NCI-H526 treated with DMSO at 0.1 percent for 48 hours (cell line): ENCODE measurements around the gene PDPR.
"Not testable (repeated sequence)": the region's sequence is repeated elsewhere in the genome, so short reads cannot be mapped to it uniquely, and the experiment has no call there.

Experiments
- DNase-seq: peaks from one replicate; lab custom pipeline; 2025; lab: John Stamatoyannopoulos, UW

Gene PDPR

DNA sequence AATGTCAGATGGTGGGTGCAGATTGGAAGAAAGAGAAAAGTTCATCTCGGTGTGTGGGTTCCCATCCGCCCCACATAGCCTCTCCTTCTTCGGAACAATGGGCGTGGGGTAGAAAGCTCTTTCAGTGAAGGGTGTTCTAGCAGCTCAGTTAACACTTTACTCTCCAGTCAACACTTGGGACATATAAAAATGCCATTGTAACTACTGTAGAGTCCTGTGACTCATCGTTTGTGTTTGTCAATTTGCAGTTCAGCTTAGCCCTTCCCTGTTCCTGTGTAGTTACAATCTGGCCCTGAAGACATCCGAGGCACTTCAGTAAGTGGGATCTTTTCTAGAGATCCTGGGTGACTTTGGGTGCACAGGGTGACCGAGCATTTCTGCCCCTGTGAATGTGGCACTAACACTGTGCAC is 47.9 kb downstream of the PDPR start:
- DNase-seq, result no peak

DNA sequence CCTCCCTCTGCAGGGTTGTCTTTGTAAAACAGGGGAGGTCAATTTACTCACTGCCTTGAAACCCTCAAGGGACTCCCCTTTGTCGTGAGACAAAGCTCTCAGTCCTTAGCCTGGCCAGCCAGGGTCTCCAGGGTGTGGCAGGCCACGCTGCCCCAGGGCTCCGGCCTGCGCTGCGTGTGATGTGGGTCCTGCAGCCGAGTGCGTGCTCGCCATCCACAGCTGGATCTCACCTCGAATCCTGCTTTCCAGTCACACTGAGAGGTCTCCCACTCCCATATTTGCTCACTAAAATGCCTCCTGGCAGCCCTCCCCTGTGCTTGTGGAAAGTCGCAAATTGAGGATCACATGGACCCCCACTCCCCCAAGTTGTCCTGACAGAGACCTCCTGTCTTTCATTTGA is 49.5 kb downstream of the PDPR start:
- no peak for DNase-seq

DNA sequence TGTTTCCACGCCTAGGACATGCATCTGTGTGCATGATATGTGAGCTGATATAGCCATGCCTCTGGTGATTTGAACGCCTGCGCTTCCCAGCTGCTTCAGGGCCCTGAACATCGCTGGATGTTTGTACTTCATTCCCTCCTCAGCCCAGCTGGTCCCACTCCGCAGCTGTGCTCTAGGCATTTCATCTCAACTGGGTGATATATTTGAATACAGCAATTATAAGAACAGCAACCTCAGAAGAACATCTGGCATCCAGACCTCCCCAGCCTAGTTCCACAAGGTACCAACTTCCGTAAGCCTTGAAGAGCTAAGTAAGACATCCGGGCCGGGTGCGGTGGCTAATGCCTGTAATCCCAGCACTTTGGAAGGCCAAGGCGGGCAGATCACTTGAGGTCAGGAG is 52.6 kb downstream of the PDPR start:
- DNase-seq, result not testable (repeated sequence)

DNA sequence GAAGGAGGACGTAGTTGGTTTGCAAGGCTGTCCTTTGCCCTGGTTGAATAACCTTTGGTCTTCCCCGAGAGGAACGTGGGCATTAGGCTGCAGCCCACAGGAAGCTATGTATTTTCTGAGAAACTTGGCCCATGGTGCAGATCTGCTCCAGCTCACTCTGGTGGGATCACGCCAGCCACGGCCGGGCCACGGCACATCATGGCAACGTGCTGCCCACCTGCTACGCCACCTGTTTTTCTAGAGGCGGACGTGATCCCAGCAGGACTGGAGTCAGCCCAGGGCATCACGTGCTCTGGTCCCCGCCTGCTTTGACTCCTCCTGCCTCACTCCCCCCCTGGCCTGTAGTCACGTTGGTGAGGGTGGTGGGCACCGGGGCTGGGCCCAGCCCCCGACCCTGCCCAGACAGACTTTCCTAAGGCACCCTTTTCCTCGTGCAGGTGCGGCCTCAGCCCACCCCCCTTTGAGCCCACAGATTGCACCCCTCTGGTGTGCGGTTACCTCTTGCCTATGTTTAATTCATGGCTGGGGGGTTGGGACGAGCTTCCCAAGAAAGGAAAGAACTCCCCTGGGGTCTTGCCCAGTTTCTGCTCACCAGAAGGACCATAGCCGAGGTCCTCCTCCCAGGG is 59.2 kb downstream of the PDPR start, which contains the start of gene CLEC18C:
Gene CLEC18C (plus strand): TSS at position 576 of the 626 bp plus-strand sequence. CDS start 492 bp downstream, outside the sequence.
- not testable (repeated sequence) for DNase-seq

DNA sequence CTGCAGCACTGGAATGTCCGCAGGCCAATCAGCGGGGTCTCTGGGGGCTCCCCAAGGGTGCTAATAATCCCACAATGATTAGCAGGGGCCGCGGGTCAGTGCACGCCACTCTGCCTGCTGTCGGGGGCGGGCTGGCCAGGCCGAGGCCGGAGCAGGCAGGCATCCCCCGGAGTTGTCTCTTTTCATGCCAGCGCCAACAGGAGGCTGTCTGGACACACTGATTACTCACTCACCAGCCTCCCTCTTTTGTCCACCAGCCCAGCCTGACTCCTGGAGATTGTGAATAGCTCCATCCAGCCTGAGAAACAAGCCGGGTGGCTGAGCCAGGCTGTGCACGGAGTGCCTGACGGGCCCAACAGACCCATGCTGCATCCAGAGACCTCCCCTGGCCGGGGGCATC is 59.8 kb downstream of the PDPR start:
- not testable (repeated sequence) for DNase-seq

DNA sequence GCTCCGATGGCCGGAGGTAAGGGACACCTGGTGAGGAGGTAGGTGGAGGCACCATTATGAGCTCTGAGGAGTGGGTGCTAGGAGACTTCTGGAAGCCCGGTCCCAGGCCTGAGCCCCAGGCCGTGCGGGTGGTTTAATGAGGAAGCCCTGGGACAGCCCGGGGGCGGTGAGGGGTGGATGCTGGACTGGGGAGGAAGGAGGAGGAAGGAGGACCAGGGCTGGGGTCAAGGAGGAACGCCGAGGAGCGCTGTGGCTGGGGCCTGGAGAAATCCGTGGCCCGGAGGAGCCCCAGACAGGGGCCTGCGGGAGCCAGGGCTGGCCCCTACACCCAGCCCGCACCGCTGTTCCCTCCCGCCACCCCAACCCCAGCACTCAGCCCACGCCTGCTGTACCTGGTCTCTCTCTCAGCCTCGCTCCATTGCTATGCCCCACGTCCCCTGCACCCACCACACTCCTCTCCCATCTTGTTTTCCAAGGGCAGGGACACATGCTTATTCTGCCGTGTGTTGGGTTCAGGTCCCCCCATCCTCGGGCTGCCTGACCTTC is 60.3 kb downstream of the PDPR start:
- DNase-seq, result not testable (repeated sequence)

DNA sequence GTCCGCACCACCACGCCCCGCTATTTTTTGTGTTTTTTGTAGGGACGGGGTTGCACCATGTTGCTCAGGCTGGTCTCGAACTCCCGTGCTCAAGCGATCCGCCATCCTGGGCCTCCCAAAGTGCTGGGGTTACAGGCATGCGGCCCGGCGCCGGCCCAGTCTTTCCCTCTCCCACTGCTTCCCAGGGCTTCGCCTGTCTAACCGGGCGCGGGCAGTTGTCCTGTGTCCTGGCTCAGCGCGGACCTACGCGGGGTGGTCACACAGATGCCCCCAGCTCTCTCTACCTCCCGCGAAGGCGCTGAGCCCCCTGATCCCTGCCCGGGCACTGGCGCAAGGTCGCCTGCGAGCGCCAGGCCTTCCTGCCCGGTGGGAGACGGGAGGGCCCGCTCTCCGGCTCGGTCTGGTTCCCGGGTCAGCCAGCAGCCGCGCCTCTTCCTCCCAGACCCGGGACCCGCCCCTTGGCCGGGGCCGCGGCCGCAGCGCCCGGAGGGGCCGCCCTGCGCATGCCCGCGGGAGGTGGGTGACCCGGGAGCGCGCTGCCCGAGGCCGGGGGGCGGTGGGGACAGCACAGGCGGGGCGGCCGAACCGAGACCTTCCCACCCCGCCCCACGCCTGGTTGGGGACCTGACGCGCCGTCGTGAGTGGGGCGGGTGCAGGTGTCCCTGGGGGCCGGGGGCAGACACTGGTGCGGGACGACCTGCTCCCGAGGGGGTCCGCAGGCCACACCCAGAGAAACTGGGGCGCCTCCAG is 73.9 kb downstream of the PDPR start:
- not testable (repeated sequence) for DNase-seq

DNA sequence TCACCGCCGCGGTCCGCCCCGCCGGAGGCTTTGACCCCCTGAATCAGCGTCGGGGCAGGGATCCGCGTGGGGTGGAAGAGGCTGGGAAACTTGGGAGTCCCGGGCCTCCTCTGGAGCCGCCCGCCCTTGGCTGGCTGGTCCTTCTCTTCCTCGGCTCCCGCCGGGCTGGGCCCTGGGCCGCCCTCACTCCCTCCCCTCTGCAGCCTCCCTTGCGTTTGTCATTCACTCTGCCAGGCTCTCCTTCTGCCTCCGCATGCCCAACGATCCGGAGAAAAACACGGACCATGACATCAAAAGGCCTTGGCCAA is 74.4 kb downstream of the PDPR start:
- DNase-seq, result not testable (repeated sequence)

DNA sequence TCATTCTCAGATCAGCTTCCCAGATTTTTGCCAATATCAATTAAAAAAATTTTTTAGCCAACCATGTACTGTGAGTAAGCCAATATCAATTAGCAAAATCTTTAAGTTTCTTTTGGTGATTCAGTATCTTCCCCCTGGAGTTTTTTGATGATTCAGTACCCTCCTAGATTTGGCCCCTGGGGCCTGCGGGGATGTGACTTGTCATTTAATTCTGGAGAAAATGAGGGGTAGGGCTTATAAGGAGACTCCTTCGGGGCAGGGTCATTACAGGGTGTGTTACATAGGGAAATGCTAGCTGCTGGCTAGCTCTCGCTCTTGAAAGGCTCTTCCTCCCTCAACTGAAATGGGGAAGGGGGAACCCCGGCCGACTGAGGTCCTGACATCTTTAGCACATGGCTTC is 76.4 kb downstream of the PDPR start:
- not testable (repeated sequence) for DNase-seq

DNA sequence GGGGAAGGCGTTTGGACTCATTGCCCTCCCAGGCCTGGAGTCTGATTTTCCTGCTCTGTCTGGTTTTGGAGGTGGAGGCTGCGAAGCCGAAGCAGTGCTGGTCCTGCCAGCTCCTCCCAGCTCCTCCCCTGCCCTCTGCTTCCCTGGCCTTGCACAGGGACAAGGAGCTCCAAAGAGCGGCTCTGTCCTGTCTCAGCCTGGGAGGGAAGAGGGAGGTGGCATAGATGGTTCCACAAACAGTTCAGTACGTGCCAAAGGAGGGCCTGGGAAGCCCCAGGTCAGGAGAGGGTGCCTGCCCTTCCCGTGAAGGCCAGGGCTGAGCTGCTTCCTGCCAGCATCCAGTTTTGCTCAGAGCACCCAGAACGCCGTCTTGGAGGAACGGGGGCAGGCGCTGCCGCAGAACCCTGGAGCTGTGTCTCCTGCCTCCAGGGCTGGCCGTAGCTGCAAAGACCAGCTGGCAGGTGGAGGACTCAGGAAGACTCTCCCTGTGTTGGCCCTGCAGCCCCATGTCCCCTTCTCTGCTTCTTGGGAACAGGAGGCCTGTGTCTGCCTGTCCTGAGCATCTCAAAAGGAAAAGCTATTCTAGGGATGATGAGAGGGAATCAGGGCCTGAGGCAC is 82.7 kb downstream of the PDPR start:
- DNase-seq, result not testable (repeated sequence)

DNA sequence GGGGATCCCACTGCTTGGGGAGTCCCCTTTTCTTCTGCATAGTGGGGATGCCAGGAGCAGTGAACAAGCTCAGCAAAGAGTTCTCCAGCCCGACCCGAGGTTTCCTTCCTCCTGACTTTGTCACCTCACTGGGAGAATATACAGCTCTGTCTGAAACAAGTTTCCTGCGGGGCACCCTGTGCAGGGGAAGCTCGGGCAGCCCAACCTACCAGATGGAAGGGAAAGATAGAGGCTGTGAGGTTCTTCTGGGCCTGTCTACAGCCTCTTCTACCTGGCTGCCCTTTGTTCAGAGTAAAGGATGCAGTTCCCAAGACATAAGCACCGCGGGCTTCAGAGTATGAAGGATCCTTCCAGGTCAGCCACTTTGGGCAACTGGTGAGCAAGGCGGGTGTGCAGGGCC is 83.5 kb downstream of the PDPR start:
- not testable (repeated sequence) for DNase-seq

DNA sequence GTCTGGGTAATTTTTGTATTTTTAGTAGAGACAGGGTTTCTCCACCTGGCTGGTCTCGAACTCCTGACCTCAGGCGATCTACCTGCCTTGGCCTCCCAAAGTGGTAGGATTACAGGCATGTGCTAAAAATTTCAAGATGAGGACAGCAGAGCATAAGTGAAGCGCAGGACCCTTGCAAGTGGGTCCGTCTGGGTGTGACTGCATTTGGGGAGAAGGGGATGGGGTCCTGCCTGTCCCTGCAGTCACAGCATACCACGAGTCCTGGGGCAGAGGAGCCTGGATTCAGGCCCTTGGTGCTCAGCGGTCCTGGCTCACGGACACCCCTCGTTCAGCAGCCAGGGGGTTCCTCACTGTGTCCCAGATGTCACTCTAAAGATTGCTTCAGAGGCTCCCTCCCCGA is 84.1 kb downstream of the PDPR start:
- not testable (repeated sequence) for DNase-seq

DNA sequence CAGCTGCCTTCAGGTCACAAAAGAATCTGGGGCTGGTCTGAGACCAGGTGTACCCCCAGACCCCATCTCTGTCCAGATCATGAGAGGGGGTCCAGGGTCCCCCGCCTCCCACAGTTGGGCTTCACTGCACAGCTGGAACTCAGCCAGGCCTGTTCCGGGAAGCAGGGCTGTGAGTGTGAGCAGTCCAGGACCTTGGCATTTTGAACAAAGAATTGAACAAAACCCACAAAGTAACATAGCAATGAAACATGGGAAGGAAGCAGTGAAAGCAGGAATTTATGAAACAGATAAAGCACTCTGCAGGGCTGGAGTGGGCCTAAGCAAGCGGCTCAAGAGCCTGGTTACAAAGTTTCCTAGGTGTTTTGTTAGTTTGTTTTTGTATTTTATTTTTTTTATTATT is 84.5 kb downstream of the PDPR start:
- not testable (repeated sequence) for DNase-seq

DNA sequence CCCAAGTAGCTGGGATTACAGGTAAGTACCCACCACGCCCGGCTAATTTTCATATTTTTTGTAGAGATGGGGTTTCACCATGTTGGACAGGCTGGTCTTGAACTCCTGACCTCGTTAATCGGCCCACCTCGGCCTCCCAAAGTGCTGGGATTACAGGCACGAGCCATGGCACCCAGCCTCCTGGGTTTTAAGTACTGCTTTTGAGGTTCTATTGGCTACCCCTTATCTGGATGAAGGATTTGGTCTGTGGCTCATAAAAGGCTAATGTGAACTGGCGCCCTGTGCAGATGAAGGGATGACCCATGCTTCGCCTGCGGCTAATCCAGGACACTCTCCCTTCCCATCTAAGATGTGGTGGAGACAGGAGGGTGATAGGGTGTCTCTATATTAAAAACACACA is 85.0 kb downstream of the PDPR start:
- DNase-seq, result not testable (repeated sequence)

DNA sequence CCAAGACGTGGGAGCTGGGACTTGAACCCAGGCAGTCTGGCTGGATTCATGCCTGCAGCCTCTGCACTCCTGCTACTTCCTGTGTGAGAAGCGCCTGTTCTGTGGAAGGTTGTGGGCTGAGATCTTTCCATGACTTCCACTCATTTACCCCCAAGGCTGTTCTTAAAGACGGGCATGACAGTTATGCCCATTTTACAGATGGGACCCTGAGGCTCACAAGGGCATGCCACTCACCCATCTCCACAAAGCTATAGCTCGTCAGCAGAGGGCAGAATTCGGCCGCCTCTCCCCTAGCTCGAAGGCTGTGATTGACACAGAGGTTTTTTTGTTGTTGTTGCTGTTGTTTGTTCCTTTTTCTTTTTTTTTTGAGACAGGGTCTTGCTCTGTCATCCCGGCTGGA is 85.9 kb downstream of the PDPR start:
- not testable (repeated sequence) for DNase-seq

DNA sequence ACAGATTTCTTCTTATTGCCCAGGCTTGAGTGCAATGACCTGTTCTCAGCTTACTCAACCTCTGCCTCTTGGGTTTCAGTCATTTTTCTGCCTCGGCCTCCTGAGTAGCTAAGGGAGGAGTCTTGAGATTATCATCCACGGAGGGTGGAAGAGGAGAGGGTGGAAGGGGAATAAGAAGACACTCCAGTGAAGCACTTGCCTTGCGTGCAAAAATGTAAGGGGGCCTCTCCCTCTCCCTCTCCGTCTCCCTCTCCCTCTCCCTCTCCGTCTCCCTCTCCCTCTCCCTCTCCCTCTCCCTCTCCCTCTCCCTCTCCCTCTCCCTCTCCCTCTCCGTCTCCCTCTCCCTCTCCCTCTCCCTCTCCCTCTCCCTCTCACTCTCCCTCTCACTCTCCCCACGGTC is 89.4 kb downstream of the PDPR start:
- DNase-seq, result not testable (repeated sequence)

DNA sequence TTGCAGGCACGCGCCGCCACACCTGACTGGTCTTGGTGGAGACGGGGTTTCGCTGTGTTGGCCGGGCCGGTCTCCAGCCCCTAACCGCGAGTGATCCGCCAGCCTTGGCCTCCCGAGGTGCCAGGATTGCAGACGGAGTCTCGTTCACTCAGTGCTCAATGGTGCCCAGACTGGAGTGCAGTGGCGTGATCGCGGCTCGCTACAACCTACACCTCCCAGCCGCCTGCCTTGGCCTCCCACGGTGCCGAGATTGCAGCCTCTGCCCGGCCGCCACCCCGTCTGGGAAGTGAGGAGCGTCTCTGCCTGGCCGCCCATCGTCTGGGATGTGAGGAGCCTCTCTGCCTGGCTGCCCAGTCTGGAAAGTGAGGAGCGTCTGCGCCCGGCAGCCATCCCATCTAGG is 89.9 kb downstream of the PDPR start:
- not testable (repeated sequence) for DNase-seq

DNA sequence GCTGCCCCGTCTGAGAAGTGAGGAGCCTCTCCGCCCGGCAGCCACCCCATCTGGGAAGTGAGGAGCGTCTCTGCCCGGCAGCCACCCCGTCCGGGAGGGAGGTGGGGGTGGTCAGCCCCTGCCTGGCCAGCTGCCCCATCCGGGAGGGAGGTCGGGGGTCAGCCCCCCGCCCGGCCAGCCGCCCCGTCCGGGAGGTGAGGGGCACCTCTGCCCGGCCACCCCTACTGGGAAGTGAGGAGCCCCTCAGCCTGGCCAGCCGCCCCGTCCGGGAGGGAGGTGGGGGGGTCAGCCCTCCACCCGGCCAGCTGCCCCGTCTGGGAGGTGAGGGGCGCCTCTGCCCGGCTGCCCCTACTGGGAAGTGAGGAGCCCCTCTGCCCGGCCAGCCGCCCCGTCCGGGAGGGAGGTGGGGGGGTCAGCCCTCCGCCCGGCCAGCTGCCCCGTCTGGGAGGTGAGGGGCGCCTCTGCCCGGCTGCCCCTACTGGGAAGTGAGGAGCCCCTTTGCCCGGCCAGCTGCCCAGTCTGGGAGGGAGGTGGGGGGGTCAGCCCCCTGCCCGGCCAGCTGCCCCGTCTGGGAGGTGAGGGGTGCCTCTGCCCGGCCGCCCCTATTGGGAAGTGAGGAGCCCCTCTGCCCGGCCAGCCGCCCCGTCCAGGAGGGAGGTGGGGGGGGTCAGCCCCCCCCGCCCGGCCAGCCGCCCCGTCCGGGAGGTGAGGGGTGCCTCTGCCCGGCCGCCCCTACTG is 90.7 kb downstream of the PDPR start:
- not testable (repeated sequence) for DNase-seq

DNA sequence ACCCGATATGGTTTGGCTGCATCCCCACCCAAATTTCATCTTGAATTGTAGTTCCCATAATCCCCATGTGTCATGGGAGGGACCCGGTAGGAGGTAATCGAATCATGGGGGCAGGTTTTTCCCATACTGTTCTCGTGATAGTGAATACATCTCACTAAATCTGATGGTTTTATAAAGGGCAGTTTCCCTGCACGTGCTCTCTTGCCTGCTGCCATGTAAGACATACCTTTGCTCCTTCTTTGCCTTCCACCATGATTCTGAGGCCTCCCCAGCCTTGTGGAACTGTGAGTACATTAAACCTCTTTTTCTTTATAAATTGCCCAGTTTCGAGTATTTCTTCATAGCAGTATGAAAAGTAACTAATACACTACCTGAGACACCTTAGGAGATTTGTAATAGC is 92.2 kb downstream of the PDPR start:
- not testable (repeated sequence) for DNase-seq
